ENCODE measurements around the gene HOXD9. TPM values are rescaled to one million over a fixed set of nuclear protein-coding genes. Genes with fewer than 3 reads are reported as not detected.

The HOXD9 gene
- total RNA-seq, 1 donor from 2014 or later = 5.7 TPM

DNA sequence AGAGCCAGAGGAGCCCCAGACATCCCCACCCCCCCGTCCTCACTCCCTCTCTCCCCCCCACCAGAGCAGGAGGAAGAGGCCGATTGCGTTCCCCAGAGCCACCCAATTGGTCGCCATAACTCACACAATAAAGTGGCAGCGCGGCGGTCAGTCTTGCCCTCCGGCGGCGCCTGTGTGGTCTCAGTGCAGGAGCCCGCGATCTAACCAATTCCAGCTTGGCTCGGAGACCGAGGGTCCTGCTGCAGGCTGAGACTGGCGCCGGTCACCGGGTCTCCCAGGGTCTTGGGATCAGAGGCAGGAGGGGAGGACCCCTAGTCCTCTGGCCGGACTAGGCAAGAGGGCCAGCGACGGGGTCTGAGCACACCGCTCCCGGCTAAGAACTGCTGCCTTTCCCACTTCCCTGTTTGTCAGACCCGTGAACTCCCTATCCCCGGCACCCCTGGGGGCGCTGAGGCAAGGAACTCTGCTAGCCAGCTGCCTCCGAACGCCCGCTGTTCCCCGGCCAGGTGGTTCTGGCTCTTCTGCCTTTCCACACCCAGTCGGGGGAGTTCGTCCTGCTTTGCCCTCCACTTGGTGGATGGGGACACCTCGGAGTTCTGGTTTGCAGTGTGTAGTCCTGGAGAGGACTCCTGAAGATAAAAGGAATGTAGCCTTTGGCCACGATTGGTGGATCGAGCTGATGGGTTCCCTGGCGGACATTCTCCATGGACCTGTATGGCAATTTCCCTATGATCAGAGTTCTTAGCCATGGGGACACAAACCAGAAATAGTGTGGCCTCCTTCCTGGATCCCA, 24.0 kb upstream of the HOXD9 start:
- H3K9ac ChIP-seq (ENCODE audit: low read depth in 1 of 3, low read length in 3 of 3) = no peak overlapping the region
- H3K27me3 ChIP-seq (ENCODE audit: control insufficient read depth in 3 of 3, insufficient read depth in 3 of 3, low read length in 3 of 3) = peaks cover 98 to 100% (median 99%) of the 10 kb centered on the region in 3 donors
- peaks cover 15 to 20% (median 20%) of the 10 kb centered on the region in 3 donors for H3K4me1 ChIP-seq (ENCODE audit: control insufficient read depth in 3 of 3, insufficient read depth in 3 of 3, low read length in 3 of 3)
- no peaks in the 10 kb centered on the region for H3K36me3 ChIP-seq (ENCODE audit: control insufficient read depth in 3 of 3, insufficient read depth in 3 of 3, low read length in 3 of 3)
- H3K27ac ChIP-seq (ENCODE audit: low read depth, low read length) = no peak overlapping the region
- no peaks in the 10 kb centered on the region for H3K9me3 ChIP-seq (ENCODE audit: control insufficient read depth in 3 of 3, low read length in 3 of 3)
- no peak overlapping the region for H3K4me3 ChIP-seq (ENCODE audit: low read length in 3 of 3)

DNA sequence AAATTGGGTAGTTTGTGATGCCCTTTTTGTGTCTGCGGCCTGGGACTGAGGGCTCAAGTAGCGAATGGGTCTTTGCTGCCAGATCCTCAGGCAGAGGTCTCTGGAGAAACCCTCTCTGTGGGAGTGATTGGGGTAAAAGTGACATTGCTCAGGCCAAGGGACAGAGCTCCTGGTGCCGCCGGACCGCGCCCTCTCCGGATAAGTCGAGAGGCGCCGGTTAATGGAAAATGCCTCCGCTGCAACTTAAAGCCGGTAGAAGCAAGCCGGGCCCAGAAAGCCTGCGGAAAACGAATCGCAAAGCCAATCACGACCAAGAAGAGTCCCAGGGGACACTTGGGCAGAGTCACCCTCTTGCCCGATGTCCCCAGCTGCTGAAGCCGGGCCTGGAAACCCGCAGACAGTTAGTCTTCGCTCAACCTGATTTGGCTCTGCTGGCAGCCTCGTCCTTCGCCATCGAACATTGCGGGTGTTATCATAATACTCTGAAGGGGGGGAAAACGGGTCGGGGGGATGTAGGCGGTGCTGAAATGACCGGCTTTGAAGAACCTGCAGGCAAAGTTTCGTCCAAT, 23.3 kb upstream of the HOXD9 start:
- no peak overlapping the region for H3K4me3 ChIP-seq (ENCODE audit: low read length in 3 of 3)
- H3K36me3 ChIP-seq (ENCODE audit: control insufficient read depth in 3 of 3, insufficient read depth in 3 of 3, low read length in 3 of 3) = no peaks in the 10 kb centered on the region
- H3K9me3 ChIP-seq (ENCODE audit: control insufficient read depth in 3 of 3, low read length in 3 of 3) = no peaks in the 10 kb centered on the region
- peaks cover 15 to 24% (median 23%) of the 10 kb centered on the region in 3 donors for H3K4me1 ChIP-seq (ENCODE audit: control insufficient read depth in 3 of 3, insufficient read depth in 3 of 3, low read length in 3 of 3)
- peaks cover 98 to 100% (median 99%) of the 10 kb centered on the region in 3 donors for H3K27me3 ChIP-seq (ENCODE audit: control insufficient read depth in 3 of 3, insufficient read depth in 3 of 3, low read length in 3 of 3)
- H3K9ac ChIP-seq (ENCODE audit: low read depth in 1 of 3, low read length in 3 of 3) = no peak overlapping the region
- no peak overlapping the region for H3K27ac ChIP-seq (ENCODE audit: low read depth, low read length)

DNA sequence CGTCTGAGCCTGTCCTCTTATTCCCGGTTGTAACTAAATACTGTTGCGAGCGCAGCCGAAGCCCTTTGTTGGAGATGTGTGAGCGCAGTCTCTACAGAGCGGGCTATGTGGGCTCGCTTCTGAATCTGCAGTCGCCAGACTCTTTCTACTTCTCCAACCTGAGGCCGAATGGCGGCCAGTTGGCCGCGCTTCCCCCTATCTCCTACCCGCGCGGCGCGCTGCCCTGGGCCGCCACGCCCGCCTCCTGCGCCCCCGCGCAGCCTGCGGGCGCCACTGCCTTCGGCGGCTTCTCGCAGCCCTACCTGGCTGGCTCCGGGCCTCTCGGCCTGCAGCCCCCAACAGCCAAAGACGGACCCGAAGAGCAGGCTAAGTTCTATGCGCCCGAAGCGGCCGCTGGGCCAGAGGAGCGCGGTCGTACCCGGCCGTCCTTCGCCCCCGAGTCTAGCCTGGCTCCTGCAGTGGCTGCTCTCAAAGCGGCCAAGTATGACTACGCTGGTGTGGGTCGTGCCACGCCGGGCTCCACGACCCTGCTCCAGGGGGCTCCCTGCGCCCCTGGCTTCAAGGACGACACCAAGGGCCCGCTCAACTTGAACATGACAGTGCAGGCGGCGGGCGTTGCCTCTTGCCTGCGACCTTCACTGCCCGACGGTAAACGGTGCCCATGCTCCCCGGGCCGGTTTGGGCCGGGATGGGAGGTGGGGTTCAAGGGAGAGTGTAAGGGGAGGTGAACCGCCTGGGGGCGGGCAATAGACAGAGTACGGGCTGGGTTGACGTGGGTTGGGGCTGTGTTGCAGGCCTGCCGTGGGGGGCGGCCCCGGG, 22.6 kb upstream of the HOXD9 start, which contains the start of gene HOXD12:
HOXD12 (plus strand) TSS at position 68 of the 819 bp plus-strand sequence; CDS start at position 75, 7 bp downstream.
- H3K36me3 ChIP-seq (ENCODE audit: control insufficient read depth in 3 of 3, insufficient read depth in 3 of 3, low read length in 3 of 3) = no peaks in the 10 kb centered on the region
- H3K9ac ChIP-seq (ENCODE audit: low read depth in 1 of 3, low read length in 3 of 3) = no peak within 1 kb of the TSS
- no peaks in the 10 kb centered on the region for H3K9me3 ChIP-seq (ENCODE audit: control insufficient read depth in 3 of 3, low read length in 3 of 3)
- no peak within 1 kb of the TSS for H3K27ac ChIP-seq (ENCODE audit: low read depth, low read length)
- H3K4me3 ChIP-seq (ENCODE audit: low read length in 3 of 3) = no peak within 1 kb of the TSS
- H3K4me1 ChIP-seq (ENCODE audit: control insufficient read depth in 3 of 3, insufficient read depth in 3 of 3, low read length in 3 of 3) = peaks cover 15 to 31% (median 27%) of the 10 kb centered on the region in 3 donors
- peaks cover 98 to 100% (median 99%) of the 10 kb centered on the region in 3 donors for H3K27me3 ChIP-seq (ENCODE audit: control insufficient read depth in 3 of 3, insufficient read depth in 3 of 3, low read length in 3 of 3)

DNA sequence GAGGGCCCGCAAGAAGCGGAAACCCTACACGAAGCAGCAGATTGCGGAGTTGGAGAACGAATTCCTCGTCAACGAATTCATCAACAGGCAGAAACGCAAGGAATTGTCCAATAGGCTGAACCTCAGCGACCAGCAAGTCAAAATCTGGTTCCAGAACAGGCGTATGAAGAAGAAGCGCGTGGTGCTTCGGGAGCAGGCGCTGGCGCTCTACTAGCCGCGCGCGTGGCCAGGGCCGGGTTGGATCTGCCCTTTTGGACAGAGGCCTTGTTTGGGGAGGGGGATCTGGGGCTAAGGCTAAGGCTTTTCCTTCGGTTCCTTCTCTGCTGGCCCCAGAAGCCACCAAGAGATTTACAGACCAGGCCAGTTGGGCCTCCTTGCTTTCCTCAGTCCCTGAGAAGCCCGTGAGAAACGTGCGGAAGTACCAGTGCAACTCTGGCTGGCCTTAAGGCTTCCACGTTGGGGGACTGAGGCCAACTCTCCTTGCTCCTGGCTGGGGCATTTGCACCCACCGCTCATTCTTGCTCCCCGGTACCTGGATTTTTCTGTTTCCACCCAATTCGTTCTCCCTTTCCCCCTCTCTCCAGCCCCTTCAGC, 21.9 kb upstream of the HOXD9 start:
- Histone ChIP-seq H3K36me3 (ENCODE audit: control insufficient read depth in 3 of 3, insufficient read depth in 3 of 3, low read length in 3 of 3) (no peaks in the 10 kb centered on the region), H3K4me3 (ENCODE audit: low read length in 3 of 3) (no peak overlapping the region), H3K27ac (ENCODE audit: low read depth, low read length) (no peak overlapping the region), H3K4me1 (ENCODE audit: control insufficient read depth in 3 of 3, insufficient read depth in 3 of 3, low read length in 3 of 3) (peaks cover 15 to 34% (median 27%) of the 10 kb centered on the region in 3 donors), H3K9ac (ENCODE audit: low read depth in 1 of 3, low read length in 3 of 3) (no peak overlapping the region), H3K9me3 (ENCODE audit: control insufficient read depth in 3 of 3, low read length in 3 of 3) (no peaks in the 10 kb centered on the region), H3K27me3 (ENCODE audit: control insufficient read depth in 3 of 3, insufficient read depth in 3 of 3, low read length in 3 of 3) (peaks cover 98 to 100% (median 99%) of the 10 kb centered on the region in 3 donors)

DNA sequence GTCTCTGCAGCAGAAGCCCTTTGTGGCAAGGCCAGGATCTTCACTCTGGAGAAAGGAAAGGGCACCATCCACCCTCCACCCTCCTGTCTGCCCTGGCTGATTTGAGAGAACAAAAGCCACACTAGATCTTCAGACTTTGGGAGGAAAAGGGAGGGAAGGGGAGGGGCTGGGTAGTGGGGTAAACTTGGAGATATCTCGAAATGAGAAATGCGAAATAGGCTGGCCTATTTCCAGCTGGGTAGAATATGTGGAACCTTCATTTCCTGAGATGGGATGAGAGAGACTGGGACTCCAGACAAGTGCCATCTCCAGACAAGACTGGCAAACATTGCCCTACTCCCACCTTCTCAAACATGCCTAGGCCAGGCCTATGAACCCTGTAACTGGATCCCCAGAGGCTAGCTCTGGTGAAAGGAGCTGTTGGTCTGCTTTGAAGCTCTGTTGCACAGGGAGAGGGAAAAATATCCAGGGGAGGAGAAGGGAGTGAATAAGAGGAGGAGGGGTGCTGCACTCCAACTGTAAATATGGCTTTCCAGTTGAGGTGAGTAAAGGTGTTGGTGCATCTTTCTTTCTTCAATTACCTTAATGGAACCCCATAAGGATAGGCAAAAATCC, 21.2 kb upstream of the HOXD9 start:
- Histone ChIP-seq H3K27ac (ENCODE audit: low read depth, low read length) (no peak overlapping the region), H3K9ac (ENCODE audit: low read depth in 1 of 3, low read length in 3 of 3) (no peak overlapping the region), H3K4me3 (ENCODE audit: low read length in 3 of 3) (no peak overlapping the region), H3K4me1 (ENCODE audit: control insufficient read depth in 3 of 3, insufficient read depth in 3 of 3, low read length in 3 of 3) (peaks cover 15 to 39% (median 28%) of the 10 kb centered on the region in 3 donors), H3K27me3 (ENCODE audit: control insufficient read depth in 3 of 3, insufficient read depth in 3 of 3, low read length in 3 of 3) (peaks cover 99 to 100% (median 99%) of the 10 kb centered on the region in 3 donors), H3K9me3 (ENCODE audit: control insufficient read depth in 3 of 3, low read length in 3 of 3) (no peaks in the 10 kb centered on the region), H3K36me3 (ENCODE audit: control insufficient read depth in 3 of 3, insufficient read depth in 3 of 3, low read length in 3 of 3) (no peaks in the 10 kb centered on the region)

DNA sequence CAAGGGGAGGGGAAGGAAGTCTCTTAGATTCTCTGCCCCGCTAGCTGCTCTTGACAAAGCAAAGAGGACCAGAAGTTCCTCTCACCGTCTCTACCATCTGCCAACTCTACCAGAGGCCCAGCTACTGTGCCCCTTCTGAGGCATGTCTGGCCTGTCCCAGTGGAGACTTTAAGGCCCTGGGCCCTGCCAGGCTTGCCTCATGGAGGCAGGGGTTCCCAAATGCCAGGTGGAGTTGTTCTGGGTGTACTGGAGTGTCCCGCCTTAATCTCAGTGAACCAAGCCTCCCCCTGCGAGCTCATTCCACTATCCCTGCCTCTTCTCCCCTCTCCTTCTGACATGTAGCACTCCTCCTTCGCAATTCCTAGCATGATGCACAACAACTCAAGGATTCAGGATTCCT, 20.7 kb upstream of the HOXD9 start:
- Histone ChIP-seq H3K27ac (ENCODE audit: low read depth, low read length) (no peak overlapping the region), H3K9ac (ENCODE audit: low read depth in 1 of 3, low read length in 3 of 3) (no peak overlapping the region), H3K36me3 (ENCODE audit: control insufficient read depth in 3 of 3, insufficient read depth in 3 of 3, low read length in 3 of 3) (no peaks in the 10 kb centered on the region), H3K4me3 (ENCODE audit: low read length in 3 of 3) (no peak overlapping the region), H3K9me3 (ENCODE audit: control insufficient read depth in 3 of 3, low read length in 3 of 3) (no peaks in the 10 kb centered on the region), H3K4me1 (ENCODE audit: control insufficient read depth in 3 of 3, insufficient read depth in 3 of 3, low read length in 3 of 3) (peaks cover 10 to 36% (median 27%) of the 10 kb centered on the region in 3 donors), H3K27me3 (ENCODE audit: control insufficient read depth in 3 of 3, insufficient read depth in 3 of 3, low read length in 3 of 3) (peaks cover 97 to 100% (median 97%) of the 10 kb centered on the region in 3 donors)

DNA sequence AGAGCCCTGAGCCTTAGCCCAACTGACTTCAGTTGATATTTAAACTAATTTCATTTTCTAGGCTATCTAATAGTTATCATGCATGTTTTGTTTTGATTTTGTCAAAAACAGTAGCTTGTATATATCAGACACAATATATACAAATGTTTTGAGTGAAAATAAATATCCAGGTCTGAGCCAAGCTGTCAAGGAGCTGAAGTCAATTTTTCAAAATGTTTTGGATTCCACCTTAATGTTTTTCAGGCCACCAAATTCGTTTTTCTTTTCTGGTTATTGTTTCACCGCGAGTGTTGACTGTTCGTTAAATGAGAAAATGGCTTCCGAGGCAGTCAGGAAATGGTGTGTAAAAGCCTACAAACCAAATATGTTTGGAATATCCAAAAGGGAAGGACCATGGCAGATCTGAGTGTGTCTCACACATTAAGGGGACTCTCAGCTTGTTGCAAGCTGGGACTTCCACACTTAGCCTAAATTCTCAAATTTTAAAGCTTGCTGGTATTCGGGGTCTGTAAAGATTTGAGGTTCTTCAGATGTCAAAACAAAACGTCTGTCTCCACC, 20.1 kb upstream of the HOXD9 start:
- Histone ChIP-seq H3K27ac (ENCODE audit: low read depth, low read length) (no peak overlapping the region), H3K9me3 (ENCODE audit: control insufficient read depth in 3 of 3, low read length in 3 of 3) (no peaks in the 10 kb centered on the region), H3K36me3 (ENCODE audit: control insufficient read depth in 3 of 3, insufficient read depth in 3 of 3, low read length in 3 of 3) (no peaks in the 10 kb centered on the region), H3K9ac (ENCODE audit: low read depth in 1 of 3, low read length in 3 of 3) (no peak overlapping the region), H3K27me3 (ENCODE audit: control insufficient read depth in 3 of 3, insufficient read depth in 3 of 3, low read length in 3 of 3) (peaks cover 96 to 100% (median 97%) of the 10 kb centered on the region in 3 donors), H3K4me3 (ENCODE audit: low read length in 3 of 3) (no peak overlapping the region), H3K4me1 (ENCODE audit: control insufficient read depth in 3 of 3, insufficient read depth in 3 of 3, low read length in 3 of 3) (peaks cover 10 to 36% (median 25%) of the 10 kb centered on the region in 3 donors)

DNA sequence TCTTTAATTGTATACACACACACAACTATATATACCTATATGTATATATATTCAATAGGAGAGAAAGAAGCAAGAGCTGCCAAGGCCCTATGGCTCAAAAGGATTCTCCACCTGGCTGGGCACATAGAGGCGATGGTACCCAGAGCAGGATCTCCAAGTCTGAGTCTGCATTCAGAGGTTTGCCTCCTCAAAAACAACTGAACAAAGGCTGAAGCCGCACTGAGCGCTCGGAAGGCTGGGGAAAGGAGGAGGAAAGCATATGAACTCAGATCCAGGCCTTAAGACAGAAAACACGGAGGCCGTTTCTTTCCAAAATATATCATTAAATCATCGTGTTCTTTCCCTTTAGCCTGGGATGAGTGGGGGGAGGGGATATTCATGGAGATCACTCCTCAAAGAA, 19.3 kb upstream of the HOXD9 start:
- Histone ChIP-seq H3K27ac (ENCODE audit: low read depth, low read length) (no peak overlapping the region), H3K4me1 (ENCODE audit: control insufficient read depth in 3 of 3, insufficient read depth in 3 of 3, low read length in 3 of 3) (peaks cover 8 to 29% (median 19%) of the 10 kb centered on the region in 3 donors), H3K27me3 (ENCODE audit: control insufficient read depth in 3 of 3, insufficient read depth in 3 of 3, low read length in 3 of 3) (peaks cover 90 to 97% (median 92%) of the 10 kb centered on the region in 3 donors), H3K4me3 (ENCODE audit: low read length in 3 of 3) (no peak overlapping the region), H3K9ac (ENCODE audit: low read depth in 1 of 3, low read length in 3 of 3) (no peak overlapping the region), H3K9me3 (ENCODE audit: control insufficient read depth in 3 of 3, low read length in 3 of 3) (no peaks in the 10 kb centered on the region), H3K36me3 (ENCODE audit: control insufficient read depth in 3 of 3, insufficient read depth in 3 of 3, low read length in 3 of 3) (no peaks in the 10 kb centered on the region)

DNA sequence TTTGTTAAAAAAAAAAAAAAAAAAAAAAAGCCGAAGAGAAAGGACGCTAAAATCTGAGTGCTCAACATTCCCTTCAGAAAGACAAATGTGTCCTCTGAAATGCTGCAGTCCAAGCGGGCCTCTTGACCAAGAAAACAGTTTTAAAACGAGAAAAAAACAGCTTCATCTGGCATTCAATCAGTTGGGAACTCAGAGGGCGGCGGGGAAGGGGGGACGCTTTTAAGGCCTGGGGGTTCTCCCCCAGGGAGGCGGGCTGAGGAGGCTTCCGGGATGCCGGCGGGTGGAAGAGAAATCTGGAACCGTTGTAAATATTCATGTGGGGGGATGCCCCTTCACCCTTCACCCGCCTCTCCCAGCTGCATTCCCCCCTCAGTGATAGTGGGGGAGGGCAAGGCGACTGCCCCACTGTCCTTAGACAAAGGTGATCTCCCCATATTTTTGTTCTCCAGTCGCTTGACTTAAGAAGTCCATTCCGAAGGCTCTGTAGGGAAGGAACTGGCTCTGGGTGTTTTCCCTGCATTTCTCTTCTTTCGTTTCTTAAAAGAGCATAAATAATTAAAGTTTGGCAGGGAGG, 18.7 kb upstream of the HOXD9 start:
- H3K9me3 ChIP-seq (ENCODE audit: control insufficient read depth in 3 of 3, low read length in 3 of 3) = no peaks in the 10 kb centered on the region
- no peaks in the 10 kb centered on the region for H3K36me3 ChIP-seq (ENCODE audit: control insufficient read depth in 3 of 3, insufficient read depth in 3 of 3, low read length in 3 of 3)
- peak overlapping the region in 2 of 3 donors; percentile 32 to 33 for H3K9ac ChIP-seq (ENCODE audit: low read depth in 1 of 3, low read length in 3 of 3)
- peaks cover 89 to 96% (median 92%) of the 10 kb centered on the region in 3 donors for H3K27me3 ChIP-seq (ENCODE audit: control insufficient read depth in 3 of 3, insufficient read depth in 3 of 3, low read length in 3 of 3)
- peak overlapping the region in 1 of 3 donors; percentile 52 for H3K4me3 ChIP-seq (ENCODE audit: low read length in 3 of 3)
- H3K27ac ChIP-seq (ENCODE audit: low read depth, low read length) = no peak overlapping the region
- H3K4me1 ChIP-seq (ENCODE audit: control insufficient read depth in 3 of 3, insufficient read depth in 3 of 3, low read length in 3 of 3) = peaks cover 11 to 29% (median 17%) of the 10 kb centered on the region in 3 donors

Data from skeletal muscle tissue (tissue), 4 donors.